ENCODE data around the gene CA9. TPM values are rescaled to one million over a fixed set of nuclear protein-coding genes. Genes with fewer than 3 reads are reported as not detected.

CA9 gene
- total RNA-seq, 1 donor from 2014 or later: 3.2 TPM

GRCh38 chr9:35682520-35683315 lies 9.0 kb downstream of the CA9 start:
- FAIRE-seq (peak; percentile 13), DNase-seq (ENCODE audit: low read depth) (no peak)
- Histone ChIP-seq H3K36me3 (ENCODE audit: control insufficient read depth, insufficient read depth, low read length) (peaks cover 19% of the 10 kb centered on the region), H3K4me3 (ENCODE audit: low read depth, low read length) (no peak overlapping the region), H3K27me3 (ENCODE audit: control insufficient read depth, insufficient read depth, low read length) (no peaks in the 10 kb centered on the region)
- no peak for TF ChIP-seq CTCF (IDR thresholded peaks at IDR 0.05; ENCODE audit: insufficient read depth, low read length, severe bottlenecking)

- FAIRE-seq (no peak), DNase-seq (ENCODE audit: low read depth) (no peak)
- no peak overlapping the region for H3K4me3 ChIP-seq (ENCODE audit: low read depth, low read length)
- H3K27me3 ChIP-seq (ENCODE audit: control insufficient read depth, insufficient read depth, low read length): no peaks in the 10 kb centered on the region
- H3K36me3 ChIP-seq (ENCODE audit: control insufficient read depth, insufficient read depth, low read length): peaks cover 20% of the 10 kb centered on the region
- no peak for TF ChIP-seq CTCF (IDR thresholded peaks at IDR 0.05; ENCODE audit: insufficient read depth, low read length, severe bottlenecking)
These were observed 9.6 kb downstream of the CA9 start for GRCh38 chr9:35683323-35683722.

GRCh38 chr9:35684921-35685320 lies 11.2 kb downstream of the CA9 start:
- DNase-seq (ENCODE audit: low read depth): no peak
- TF ChIP-seq CTCF (IDR thresholded peaks at IDR 0.05; ENCODE audit: insufficient read depth, low read length, severe bottlenecking): no peak
- Histone ChIP-seq H3K4me3 (ENCODE audit: low read depth, low read length) (no peak overlapping the region), H3K27me3 (ENCODE audit: control insufficient read depth, insufficient read depth, low read length) (no peaks in the 10 kb centered on the region), H3K36me3 (ENCODE audit: control insufficient read depth, insufficient read depth, low read length) (peaks cover 20% of the 10 kb centered on the region)
- no peak for FAIRE-seq

GRCh38 chr9:35685506-35685905 lies 11.8 kb downstream of the CA9 start:
- no peaks in the 10 kb centered on the region for H3K27me3 ChIP-seq (ENCODE audit: control insufficient read depth, insufficient read depth, low read length)
- H3K36me3 ChIP-seq (ENCODE audit: control insufficient read depth, insufficient read depth, low read length): peaks cover 20% of the 10 kb centered on the region
- no peak for DNase-seq (ENCODE audit: low read depth)
- FAIRE-seq: no peak
- no peak for TF ChIP-seq CTCF (IDR thresholded peaks at IDR 0.05; ENCODE audit: insufficient read depth, low read length, severe bottlenecking)
- H3K4me3 ChIP-seq (ENCODE audit: low read depth, low read length): no peak overlapping the region

- FAIRE-seq (peak; percentile 60), DNase-seq (ENCODE audit: low read depth) (no peak)
- H3K27me3 ChIP-seq (ENCODE audit: control insufficient read depth, insufficient read depth, low read length): no peaks in the 10 kb centered on the region
- no peak overlapping the region for H3K4me3 ChIP-seq (ENCODE audit: low read depth, low read length)
- no peak for TF ChIP-seq CTCF (IDR thresholded peaks at IDR 0.05; ENCODE audit: insufficient read depth, low read length, severe bottlenecking)
- peaks cover 20% of the 10 kb centered on the region for H3K36me3 ChIP-seq (ENCODE audit: control insufficient read depth, insufficient read depth, low read length)
These were observed 12.8 kb downstream of the CA9 start for GRCh38 chr9:35686222-35687203.

All from bronchial epithelial cell (primary cell).